ENCODE measurements around the gene HSBP1L1.

DNA sequence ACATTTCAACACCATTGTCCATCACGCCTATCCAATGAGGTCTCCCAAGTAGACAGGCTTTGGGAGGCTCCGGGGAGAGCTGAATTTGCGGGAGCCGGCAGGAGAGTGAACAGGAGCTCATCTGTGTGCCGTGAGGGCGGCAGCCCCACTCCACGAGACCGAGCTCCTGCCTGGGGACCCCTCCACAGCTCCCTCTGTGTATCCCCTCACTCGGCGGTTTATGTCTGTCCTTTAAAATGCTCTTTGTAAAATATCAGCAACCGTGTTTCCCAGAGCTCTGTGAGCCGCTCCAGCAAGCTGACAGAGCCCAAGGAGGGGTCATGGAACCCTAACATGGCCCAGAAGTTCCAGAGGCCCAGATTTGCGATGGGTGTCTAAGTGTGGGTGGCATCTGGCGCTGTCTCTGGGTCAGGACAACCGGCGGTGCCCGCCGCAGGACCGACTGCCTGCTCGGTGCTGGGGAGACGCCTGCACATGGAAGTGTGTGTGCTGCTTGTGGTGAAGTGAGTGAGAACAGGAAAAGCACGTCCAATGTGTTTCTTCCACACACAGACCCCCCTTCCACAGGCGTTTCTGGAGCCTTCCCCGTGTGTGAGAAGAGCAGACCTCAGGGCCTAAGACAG lies 47.8 kb upstream of the HSBP1L1 start:
- no peak for TF ChIP-seq ZNF556 (CRISPR knock-in tag; IDR thresholded peaks at IDR 0.05; ENCODE audit: borderline replicate concordance)
- TF ChIP-seq, protein P1, sequence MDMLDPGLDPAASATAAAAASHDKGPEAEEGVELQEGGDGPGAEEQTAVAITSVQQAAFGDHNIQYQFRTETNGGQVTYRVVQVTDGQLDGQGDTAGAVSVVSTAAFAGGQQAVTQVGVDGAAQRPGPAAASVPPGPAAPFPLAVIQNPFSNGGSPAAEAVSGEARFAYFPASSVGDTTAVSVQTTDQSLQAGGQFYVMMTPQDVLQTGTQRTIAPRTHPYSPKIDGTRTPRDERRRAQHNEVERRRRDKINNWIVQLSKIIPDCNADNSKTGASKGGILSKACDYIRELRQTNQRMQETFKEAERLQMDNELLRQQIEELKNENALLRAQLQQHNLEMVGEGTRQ (IDR thresholded peaks at IDR 0.05; ENCODE audit: low read depth, low read length) = no peak
- TF ChIP-seq, protein P1 (CRISPR knock-in tag; IDR thresholded peaks at IDR 0.05; ENCODE audit: borderline replicate concordance) = no peak
- no peak for TF ChIP-seq ZMYM4 (CRISPR knock-in tag; IDR thresholded peaks at IDR 0.05)
- no peak for TF ChIP-seq SRF (IDR thresholded peaks at IDR 0.05; ENCODE audit: low read depth, low read length)
- no peak for TF ChIP-seq KDM6A (CRISPR knock-in tag; IDR thresholded peaks at IDR 0.05; ENCODE audit: low read depth)
- no peak for TF ChIP-seq NR2F1 (CRISPR knock-in tag; IDR thresholded peaks at IDR 0.05)
- no peak for TF ChIP-seq PRPF4 (IDR thresholded peaks at IDR 0.05; ENCODE audit: low read depth, low read length, poor library complexity, severe bottlenecking)
- TF ChIP-seq, protein P2, sequence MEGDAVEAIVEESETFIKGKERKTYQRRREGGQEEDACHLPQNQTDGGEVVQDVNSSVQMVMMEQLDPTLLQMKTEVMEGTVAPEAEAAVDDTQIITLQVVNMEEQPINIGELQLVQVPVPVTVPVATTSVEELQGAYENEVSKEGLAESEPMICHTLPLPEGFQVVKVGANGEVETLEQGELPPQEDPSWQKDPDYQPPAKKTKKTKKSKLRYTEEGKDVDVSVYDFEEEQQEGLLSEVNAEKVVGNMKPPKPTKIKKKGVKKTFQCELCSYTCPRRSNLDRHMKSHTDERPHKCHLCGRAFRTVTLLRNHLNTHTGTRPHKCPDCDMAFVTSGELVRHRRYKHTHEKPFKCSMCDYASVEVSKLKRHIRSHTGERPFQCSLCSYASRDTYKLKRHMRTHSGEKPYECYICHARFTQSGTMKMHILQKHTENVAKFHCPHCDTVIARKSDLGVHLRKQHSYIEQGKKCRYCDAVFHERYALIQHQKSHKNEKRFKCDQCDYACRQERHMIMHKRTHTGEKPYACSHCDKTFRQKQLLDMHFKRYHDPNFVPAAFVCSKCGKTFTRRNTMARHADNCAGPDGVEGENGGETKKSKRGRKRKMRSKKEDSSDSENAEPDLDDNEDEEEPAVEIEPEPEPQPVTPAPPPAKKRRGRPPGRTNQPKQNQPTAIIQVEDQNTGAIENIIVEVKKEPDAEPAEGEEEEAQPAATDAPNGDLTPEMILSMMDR (CRISPR knock-in tag; IDR thresholded peaks at IDR 0.05) = no peak
- no peak for TF ChIP-seq POLR2A (IDR thresholded peaks at IDR 0.05; ENCODE audit: insufficient read depth in 1 of 2, low read depth in 2 of 2, low read length in 2 of 2)

Measured in HepG2 (cell line).